Vagina (tissue), 2 donors: ENCODE data around the gene PRKAG2.

Experiments used
- CTCF ChIP-seq, 3 experiments: fragments of 450-650 bp in 2 of 3; fragments of 200-600 bp in 1 of 3; sonication (generic) in 1 of 3; IDR thresholded peaks; one replicate each; pipeline ENCODE4 v1.5.1; 2017 to 2019; ENCODE audit warnings: antibody characterized with exemption in 3 of 3, mild to moderate bottlenecking in 2 of 3, moderate library complexity in 2 of 3
- POLR2A ChIP-seq, 2 donors: fragments of 450-650 bp; IDR thresholded peaks; one replicate each; pipeline ENCODE4 v1.6.1; 2017; ENCODE audit warnings: antibody characterized with exemption in 2 of 2, mild to moderate bottlenecking in 2 of 2, moderate library complexity in 2 of 2
- POLR2AphosphoS5 ChIP-seq, 2 donors: sonication (generic); formaldehyde crosslinking; IDR thresholded peaks; one replicate each; pipeline ENCODE4 v1.9.0; 2017; ENCODE audit warnings: antibody characterized with exemption in 2 of 2, mild to moderate bottlenecking in 2 of 2, low read depth in 1 of 2; ENCODE audit not compliant: insufficient read depth in 1 of 2

DNA sequence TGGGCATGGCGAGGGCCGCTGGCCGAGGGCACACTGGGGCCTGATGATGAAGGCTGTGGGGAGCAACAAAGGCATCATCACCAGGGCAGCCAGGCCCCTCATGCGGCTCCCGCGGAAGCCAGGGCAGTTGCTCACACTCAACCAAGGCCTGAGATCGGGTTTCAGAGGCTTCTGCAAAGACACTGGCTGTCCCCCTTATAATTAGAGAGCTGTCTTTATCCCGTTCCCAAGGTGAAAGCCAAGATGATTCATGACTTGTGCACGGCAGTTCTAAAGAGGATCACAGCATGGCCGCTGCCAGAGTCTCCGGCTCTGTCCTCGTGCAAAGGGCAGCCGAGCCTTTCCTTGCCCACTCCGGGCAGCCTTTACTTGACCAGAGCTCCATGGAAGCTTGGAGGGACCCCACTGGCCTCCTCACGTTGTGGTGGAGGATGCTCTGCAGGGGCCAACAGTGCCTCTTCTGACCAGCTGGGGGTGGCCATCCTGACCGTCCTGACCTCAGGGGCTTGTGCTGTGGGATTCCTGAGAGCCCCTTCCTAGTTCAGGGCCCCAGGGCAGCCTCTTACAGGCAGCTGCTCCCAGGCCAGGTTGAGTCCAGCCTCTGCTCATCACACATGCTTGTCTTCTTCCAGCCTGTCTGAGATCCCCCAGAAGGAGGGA is 82.3 kb downstream of the PRKAG2 start:
- TF ChIP-seq CTCF (IDR thresholded peaks at IDR 0.05) = no peak
- no peak for TF ChIP-seq POLR2A (IDR thresholded peaks at IDR 0.05)
- no peak for TF ChIP-seq POLR2AphosphoS5 (IDR thresholded peaks at IDR 0.05; ENCODE audit: insufficient read depth in 1 of 2, low read depth in 1 of 2)
